OCI-LY7 (cell line): ENCODE data around the gene APPBP2. TPM values are rescaled to one million over a fixed set of nuclear protein-coding genes. Genes with fewer than 3 reads are reported as not detected.
"Not testable (repeated sequence)": the region's sequence is repeated elsewhere in the genome, so short reads cannot be mapped to it uniquely, and the experiment has no call there.

Experiments used
- BruUV-seq: library from RNA; stranded (reverse); fragments of 400-500 nt; replicated peaks from 2 replicates; lab custom pipeline; 2021; lab: Mats Ljungman, UMichigan
- CTCF ChIA-PET: fragments of 300-600 bp; sonication (Branson Sonifier 250); formaldehyde crosslinking; loops from one replicate; lab custom pipeline; 2022; ENCODE audit warnings: antibody characterized with exemption; ENCODE audit not compliant: unreplicated experiment; lab: Charles Lee
- POLR2A ChIA-PET: fragments of 300-600 bp; sonication (Branson Sonifier 250); formaldehyde crosslinking; loops from one replicate; lab custom pipeline; 2022; ENCODE audit warnings: antibody characterized with exemption; lab: Charles Lee
- DNase-seq: peaks from one replicate; pipeline ENCODE4 v3.0.0-alpha.2; 2015; ENCODE audit warnings: low spot score
- H2AFZ ChIP-seq: fragments of 200-600 bp; sonication (generic), shearing (Covaris generic); 2 replicates; pipeline ENCODE4 v1.6.1; 2014; ENCODE audit warnings: mild to moderate bottlenecking, antibody characterized with exemption, low read length, moderate library complexity
- H3K27ac ChIP-seq: fragments of 200-600 bp; sonication (generic); 2 replicates; pipeline ENCODE4 v1.5.1; 2014; ENCODE audit warnings: mixed run types, low read depth, mild to moderate bottlenecking, moderate library complexity, low read length, inconsistent platforms; ENCODE audit not compliant: poor library complexity, severe bottlenecking
- H3K36me3 ChIP-seq: fragments of 200-600 bp; sonication (generic); 2 replicates; pipeline ENCODE4 v1.6.1; 2014; ENCODE audit warnings: mild to moderate bottlenecking, antibody characterized with exemption, low read length, moderate library complexity, mixed read lengths; ENCODE audit not compliant: insufficient read depth
- H3K4me1 ChIP-seq: fragments of 200-600 bp; sonication (generic); 2 replicates; pipeline ENCODE4 v1.5.1; 2014; ENCODE audit warnings: mild to moderate bottlenecking, low read length; ENCODE audit not compliant: insufficient read depth, poor library complexity, severe bottlenecking
- H3K4me2 ChIP-seq: fragments of 200-600 bp; sonication (generic); 2 replicates; pipeline ENCODE4 v1.6.1; 2014; ENCODE audit warnings: mild to moderate bottlenecking, low read length
- H3K4me3 ChIP-seq: fragments of 200-600 bp; sonication (generic); 2 replicates; pipeline ENCODE4 v1.5.1; 2014; ENCODE audit warnings: mild to moderate bottlenecking, low read depth, low read length; ENCODE audit not compliant: poor library complexity, severe bottlenecking
- H3K79me2 ChIP-seq: fragments of 200-600 bp; sonication (generic); 2 replicates; pipeline ENCODE4 v1.6.1; 2016; ENCODE audit warnings: low read depth, mild to moderate bottlenecking, low read length, moderate library complexity, mixed read lengths; ENCODE audit not compliant: insufficient read depth
- H3K9me2 ChIP-seq: fragments of 200-600 bp; sonication (generic); 2 replicates; pipeline ENCODE4 v1.6.1; 2016; ENCODE audit warnings: mild to moderate bottlenecking, low read length, mixed read lengths; ENCODE audit not compliant: insufficient read depth
- H3K9me3 ChIP-seq: fragments of 200-600 bp; sonication (generic); 2 replicates; pipeline ENCODE4 v1.6.1; 2014; ENCODE audit warnings: mild to moderate bottlenecking, mixed run types, low read length, mixed read lengths
- H4K20me1 ChIP-seq: fragments of 200-600 bp; sonication (generic); 2 replicates; pipeline ENCODE4 v1.6.1; 2014; ENCODE audit warnings: mild to moderate bottlenecking, antibody characterized with exemption, low read length, moderate library complexity, mixed read lengths; ENCODE audit not compliant: insufficient read depth
- EZH2phosphoT487 ChIP-seq: fragments of 200-600 bp; sonication (generic); IDR thresholded peaks from 2 replicates; pipeline ENCODE4 v1.6.1; 2018; ENCODE audit warnings: low read depth, borderline replicate concordance, mild to moderate bottlenecking, mixed run types, antibody characterized with exemption, low read length, moderate library complexity, mixed read lengths
- intact Hi-C: fragments of 100-400 bp; cut with micrococcal nuclease; formaldehyde crosslinking; loops from one replicate; pipeline ENCODE4 v1.10.0; 2022; ENCODE audit not compliant: unreplicated experiment
- total RNA-seq, 2 experiments: library from RNA; depleted of rRNA in 1 of 2; stranded (reverse); fragments of >200 nt in 1 of 2; shearing (Covaris generic) in 1 of 2; gene quantifications; 2 replicates each; pipeline ENCODE4 v1.2.3, GENCODE V29; 2014 to 2022
- TF ChIP-seq, protein P1 (sequence below): fragments of 200-600 bp; sonication (generic); conservative IDR thresholded peaks from 2 replicates; pipeline ENCODE4 v1.5.1; 2014; ENCODE audit warnings: mild to moderate bottlenecking, antibody characterized with exemption, low read length, moderate library complexity, mixed read lengths

The APPBP2 gene
- total RNA-seq, 2 experiments from 2014 or later = 11.8 to 28.1 TPM

GRCh38 chr17:60523822-60524221 lies 2.2 kb downstream of the APPBP2 start:
- H3K9me2 ChIP-seq = no peaks in the 10 kb centered on the region
- POLR2A ChIA-PET = interaction anchor here (0.6 to 1.6 kb wide), 5 partner anchors 11 to 560 kb away, joined by 3 to 6 read pairs (median 5); partner anchors contain the start of genes PPM1D and RNFT1
- H3K36me3 ChIP-seq = peaks cover 40% of the 10 kb centered on the region
- DNase-seq = no peak
- H3K9me3 ChIP-seq = 0 out of 2 replicates have a peak, but pooled peaks cover 6% of the 10 kb centered on the region
- CTCF ChIA-PET = no interaction called here
- peaks cover 15% of the 10 kb centered on the region for H3K4me1 ChIP-seq
- H2AFZ ChIP-seq = no peak overlapping the region
- H3K4me3 ChIP-seq = peak overlapping the region; percentile 93
- intact Hi-C loops = no loop called here
- peak overlapping the region; percentile 97 for H3K4me2 ChIP-seq
- TF ChIP-seq EZH2phosphoT487 = no peak
- TF ChIP-seq, protein P1, sequence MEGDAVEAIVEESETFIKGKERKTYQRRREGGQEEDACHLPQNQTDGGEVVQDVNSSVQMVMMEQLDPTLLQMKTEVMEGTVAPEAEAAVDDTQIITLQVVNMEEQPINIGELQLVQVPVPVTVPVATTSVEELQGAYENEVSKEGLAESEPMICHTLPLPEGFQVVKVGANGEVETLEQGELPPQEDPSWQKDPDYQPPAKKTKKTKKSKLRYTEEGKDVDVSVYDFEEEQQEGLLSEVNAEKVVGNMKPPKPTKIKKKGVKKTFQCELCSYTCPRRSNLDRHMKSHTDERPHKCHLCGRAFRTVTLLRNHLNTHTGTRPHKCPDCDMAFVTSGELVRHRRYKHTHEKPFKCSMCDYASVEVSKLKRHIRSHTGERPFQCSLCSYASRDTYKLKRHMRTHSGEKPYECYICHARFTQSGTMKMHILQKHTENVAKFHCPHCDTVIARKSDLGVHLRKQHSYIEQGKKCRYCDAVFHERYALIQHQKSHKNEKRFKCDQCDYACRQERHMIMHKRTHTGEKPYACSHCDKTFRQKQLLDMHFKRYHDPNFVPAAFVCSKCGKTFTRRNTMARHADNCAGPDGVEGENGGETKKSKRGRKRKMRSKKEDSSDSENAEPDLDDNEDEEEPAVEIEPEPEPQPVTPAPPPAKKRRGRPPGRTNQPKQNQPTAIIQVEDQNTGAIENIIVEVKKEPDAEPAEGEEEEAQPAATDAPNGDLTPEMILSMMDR = no peak
- H3K27ac ChIP-seq = no peak overlapping the region
- no TSS peak for BruUV-seq
- peaks cover 15% of the 10 kb centered on the region; the same call in 1 of the 2 replicates for H4K20me1 ChIP-seq
- H3K79me2 ChIP-seq = peaks cover 73% of the 10 kb centered on the region

- peaks cover 15% of the 10 kb centered on the region for H3K4me1 ChIP-seq
- peaks cover 73% of the 10 kb centered on the region for H3K79me2 ChIP-seq
- TF ChIP-seq, protein P1 = no peak
- TF ChIP-seq EZH2phosphoT487 = no peak
- peaks cover 36% of the 10 kb centered on the region for H3K36me3 ChIP-seq
- no peaks in the 10 kb centered on the region for H3K9me2 ChIP-seq
- CTCF ChIA-PET = no interaction called here
- H4K20me1 ChIP-seq = peaks cover 15% of the 10 kb centered on the region; the same call in 1 of the 2 replicates
- no peak overlapping the region for H3K4me3 ChIP-seq
- no peak overlapping the region for H3K27ac ChIP-seq
- 0 out of 2 replicates have a peak, but pooled peaks cover 3% of the 10 kb centered on the region for H3K9me3 ChIP-seq
- intact Hi-C loops = no loop called here
- peak overlapping the region; percentile 9; the same call in 1 of the 2 replicates for H3K4me2 ChIP-seq
- no peak for DNase-seq
- no TSS peak for BruUV-seq
- POLR2A ChIA-PET = interaction anchor here (0.6 to 1.6 kb wide), 3 partner anchors 11 to 77 kb away, joined by 3 to 5 read pairs (median 5); partner anchors contain the start of gene PPM1D
- H2AFZ ChIP-seq = no peak overlapping the region
Observed at GRCh38 chr17:60522889-60523626, 3.0 kb downstream of the APPBP2 start.

DNA sequence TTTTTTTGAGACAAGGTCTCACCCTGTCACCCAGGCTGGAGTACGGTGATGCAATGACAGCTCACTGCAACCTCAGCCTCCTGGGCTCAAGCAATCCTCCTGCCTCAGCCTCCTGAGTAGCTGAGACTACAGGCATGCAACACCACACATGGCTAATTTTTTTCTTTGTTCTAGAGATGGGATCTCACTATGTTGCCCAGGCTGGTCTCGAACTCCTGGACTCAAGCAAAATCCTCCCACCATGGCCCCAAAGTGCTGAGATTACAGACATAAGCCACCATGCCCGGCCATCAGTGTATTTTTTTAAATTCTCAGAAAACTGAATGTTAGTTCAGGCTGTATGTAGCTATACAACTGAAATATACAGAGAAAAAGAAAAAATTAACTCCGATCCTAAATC lies 6.2 kb downstream of the APPBP2 start:
- BruUV-seq = no TSS peak
- no peak for DNase-seq
- peaks cover 9% of the 10 kb centered on the region for H3K4me1 ChIP-seq
- H3K36me3 ChIP-seq = peaks cover 43% of the 10 kb centered on the region
- H3K4me2 ChIP-seq = no peak overlapping the region
- TF ChIP-seq EZH2phosphoT487 = no peak
- TF ChIP-seq, protein P1 = no peak
- H3K79me2 ChIP-seq = peaks cover 51% of the 10 kb centered on the region
- H2AFZ ChIP-seq = no peak overlapping the region
- no peaks in the 10 kb centered on the region for H3K9me3 ChIP-seq
- no peak overlapping the region for H3K4me3 ChIP-seq
- intact Hi-C loops = no loop called here
- CTCF ChIA-PET = interaction anchor here (0.6 kb wide), 1 partner anchor 1344 kb away, joined by 6 read pairs; the partner anchor contains the start of gene BRIP1
- H3K27ac ChIP-seq = no peak overlapping the region
- POLR2A ChIA-PET = interaction anchor here (0.7 kb wide), 2 partner anchors 78 to 514 kb away, joined by 4 read pairs; no protein-coding TSS in a partner anchor
- H4K20me1 ChIP-seq = peaks cover 9% of the 10 kb centered on the region; the same call in 1 of the 2 replicates
- no peaks in the 10 kb centered on the region for H3K9me2 ChIP-seq

- H3K36me3 ChIP-seq = peaks cover 58% of the 10 kb centered on the region
- intact Hi-C loops, H3K4me1 ChIP-seq, CTCF ChIA-PET, H3K27ac ChIP-seq, DNase-seq, H3K9me2 ChIP-seq, H3K4me2 ChIP-seq, H4K20me1 ChIP-seq, H3K9me3 ChIP-seq, H2AFZ ChIP-seq, BruUV-seq, H3K4me3 ChIP-seq: not testable (repeated sequence)
- peaks cover 20% of the 10 kb centered on the region; the same call in 1 of the 2 replicates for H3K79me2 ChIP-seq
- POLR2A ChIA-PET = interaction anchor here (0.5 to 0.7 kb wide), 2 partner anchors 74 to 558 kb away, joined by 3 to 4 read pairs; no protein-coding TSS in a partner anchor
Observed at GRCh38 chr17:60515683-60516082, 10.4 kb downstream of the APPBP2 start.
